Loucy (cell line): ENCODE data around the gene CCDC141.
"Not testable (repeated sequence)": the region's sequence is repeated elsewhere in the genome, so short reads cannot be mapped to it uniquely, and the experiment has no call there.

Source experiments
- H2AFZ ChIP-seq: fragments of 200-600 bp; sonication (generic); 2 replicates; pipeline ENCODE4 v1.6.0; 2016; ENCODE audit warnings: antibody characterized with exemption, mild to moderate bottlenecking, low read length, moderate library complexity
- H3F3A ChIP-seq: fragments of 200-600 bp; 2 replicates; pipeline ENCODE4 v1.6.0; 2016; ENCODE audit warnings: antibody characterized with exemption, low read depth, mild to moderate bottlenecking
- H3K27me3 ChIP-seq: fragments of 200-600 bp; sonication (generic); 2 replicates; pipeline ENCODE4 v1.6.1; 2014; ENCODE audit warnings: low read length, mild to moderate bottlenecking; ENCODE audit not compliant: insufficient read depth, poor library complexity, severe bottlenecking
- H3K36me3 ChIP-seq: fragments of 200-600 bp; sonication (generic); 2 replicates; pipeline ENCODE4 v1.6.1; 2016; ENCODE audit warnings: low read length; ENCODE audit not compliant: insufficient read depth
- H3K4me1 ChIP-seq: fragments of 200-600 bp; sonication (generic); 2 replicates; pipeline ENCODE4 v1.5.1; 2014; ENCODE audit warnings: low read length, mild to moderate bottlenecking; ENCODE audit not compliant: insufficient read depth, poor library complexity, severe bottlenecking
- H3K4me2 ChIP-seq: fragments of 200-600 bp; sonication (generic); 2 replicates; pipeline ENCODE4 v1.6.0; 2014; ENCODE audit warnings: antibody characterized with exemption, low read length, low read depth, mild to moderate bottlenecking; ENCODE audit not compliant: poor library complexity, severe bottlenecking
- H3K4me3 ChIP-seq: fragments of 200-600 bp; sonication (generic); 2 replicates; pipeline ENCODE4 v1.5.1; 2014; ENCODE audit warnings: low read length, mild to moderate bottlenecking, mixed read lengths; ENCODE audit not compliant: poor library complexity, severe bottlenecking
- H3K79me2 ChIP-seq: fragments of 200-600 bp; sonication (generic); 2 replicates; pipeline ENCODE4 v1.6.1; 2014; ENCODE audit warnings: low read length; ENCODE audit not compliant: insufficient read depth
- H3K9ac ChIP-seq: fragments of 200-600 bp; sonication (generic); 2 replicates; pipeline ENCODE4 v1.6.0; 2014; ENCODE audit warnings: mild to moderate bottlenecking, low read depth, low read length, moderate library complexity; ENCODE audit not compliant: poor library complexity, severe bottlenecking
- H3K9me2 ChIP-seq: fragments of 200-600 bp; sonication (generic); replicated peaks from 2 replicates; pipeline ENCODE4 v1.6.1; 2016; ENCODE audit warnings: low read depth, low read length, mixed read lengths
- H3K9me3 ChIP-seq: fragments of 200-600 bp; sonication (generic); 2 replicates; pipeline ENCODE4 v1.6.1; 2014; ENCODE audit warnings: mild to moderate bottlenecking, antibody characterized with exemption, low read length, low read depth; ENCODE audit not compliant: insufficient read depth
- H4K20me1 ChIP-seq: fragments of 200-600 bp; sonication (generic); 2 replicates; pipeline ENCODE4 v1.6.0; 2014; ENCODE audit warnings: antibody characterized with exemption, low read length, mild to moderate bottlenecking; ENCODE audit not compliant: insufficient read depth, poor library complexity, severe bottlenecking
- EZH2phosphoT487 ChIP-seq: fragments of 200-600 bp; IDR thresholded peaks from 2 replicates; pipeline ENCODE4 v1.6.1; 2018; ENCODE audit warnings: antibody characterized with exemption, mild to moderate bottlenecking, moderate library complexity, borderline replicate concordance
- TF ChIP-seq, protein P1 (sequence below): fragments of 200-600 bp; sonication (generic); conservative IDR thresholded peaks from 2 replicates; pipeline ENCODE4 v1.5.1; 2014; ENCODE audit warnings: mild to moderate bottlenecking, antibody characterized with exemption, low read length

The CCDC141 gene

GRCh38 chr2:179096090-179096489, 46.2 kb upstream of the CCDC141 start:
- Histone ChIP-seq H4K20me1 (no peaks in the 10 kb centered on the region), H3K79me2 (no peaks in the 10 kb centered on the region), H3K36me3 (no peaks in the 10 kb centered on the region), H3K9me3 (peaks cover 3% of the 10 kb centered on the region; the same call in 1 of the 2 replicates), H3K4me3 (peak overlapping the region; percentile 2), H3F3A (no peaks in the 10 kb centered on the region), H3K4me1 (peaks cover 19% of the 10 kb centered on the region), H2AFZ (no peak overlapping the region), H3K27me3 (no peaks in the 10 kb centered on the region), H3K4me2 (peak overlapping the region; percentile 43), H3K9ac (no peak overlapping the region), H3K9me2 (no peaks in the 10 kb centered on the region)
- TF ChIP-seq EZH2phosphoT487 = no peak
- TF ChIP-seq, protein P1, sequence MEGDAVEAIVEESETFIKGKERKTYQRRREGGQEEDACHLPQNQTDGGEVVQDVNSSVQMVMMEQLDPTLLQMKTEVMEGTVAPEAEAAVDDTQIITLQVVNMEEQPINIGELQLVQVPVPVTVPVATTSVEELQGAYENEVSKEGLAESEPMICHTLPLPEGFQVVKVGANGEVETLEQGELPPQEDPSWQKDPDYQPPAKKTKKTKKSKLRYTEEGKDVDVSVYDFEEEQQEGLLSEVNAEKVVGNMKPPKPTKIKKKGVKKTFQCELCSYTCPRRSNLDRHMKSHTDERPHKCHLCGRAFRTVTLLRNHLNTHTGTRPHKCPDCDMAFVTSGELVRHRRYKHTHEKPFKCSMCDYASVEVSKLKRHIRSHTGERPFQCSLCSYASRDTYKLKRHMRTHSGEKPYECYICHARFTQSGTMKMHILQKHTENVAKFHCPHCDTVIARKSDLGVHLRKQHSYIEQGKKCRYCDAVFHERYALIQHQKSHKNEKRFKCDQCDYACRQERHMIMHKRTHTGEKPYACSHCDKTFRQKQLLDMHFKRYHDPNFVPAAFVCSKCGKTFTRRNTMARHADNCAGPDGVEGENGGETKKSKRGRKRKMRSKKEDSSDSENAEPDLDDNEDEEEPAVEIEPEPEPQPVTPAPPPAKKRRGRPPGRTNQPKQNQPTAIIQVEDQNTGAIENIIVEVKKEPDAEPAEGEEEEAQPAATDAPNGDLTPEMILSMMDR = 0 out of 2 replicates have a peak, but pooled peaks have one; percentile 3

DNA sequence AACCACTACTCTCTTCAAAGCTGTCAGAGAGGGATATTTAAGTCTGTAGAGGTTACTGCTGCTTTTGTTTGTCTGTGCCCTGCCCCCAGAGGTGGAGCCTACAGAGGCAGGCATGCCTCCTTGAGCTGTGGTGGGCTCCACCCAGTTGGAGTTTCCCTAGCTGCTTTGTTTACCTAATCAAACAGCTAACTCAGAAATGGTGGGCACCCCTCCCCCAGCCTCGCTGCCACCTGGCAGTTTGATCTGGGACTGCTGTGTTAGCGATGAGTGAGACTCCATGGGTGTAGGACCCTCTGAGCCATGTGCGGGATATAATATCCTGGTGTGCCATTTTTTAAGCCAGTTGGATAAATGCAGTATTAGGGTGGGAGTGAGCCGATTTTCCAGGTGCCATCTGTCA, 43.0 kb upstream of the CCDC141 start:
- H3K4me2 ChIP-seq = not testable (repeated sequence)

DNA sequence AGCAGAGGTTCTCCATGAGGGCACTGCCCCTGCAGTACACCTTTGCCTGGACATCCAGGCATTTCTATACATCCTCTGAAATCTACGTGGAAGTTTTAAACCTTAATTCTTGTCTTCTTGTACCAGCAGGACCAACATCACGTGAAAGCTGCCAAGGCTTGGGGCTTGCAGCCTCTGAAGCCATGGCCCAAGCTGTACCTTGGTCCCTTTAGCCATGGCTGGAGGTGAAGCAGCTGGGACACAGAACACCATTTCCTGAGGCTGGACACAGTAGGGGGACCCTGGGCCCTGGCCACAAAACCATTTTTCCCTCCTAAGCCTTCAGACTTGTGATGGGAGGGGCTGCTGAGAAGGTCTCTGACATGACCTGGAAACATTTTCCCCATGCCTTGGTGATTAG, 32.8 kb upstream of the CCDC141 start:
- Histone ChIP-seq H4K20me1 (no peaks in the 10 kb centered on the region), H3F3A (no peaks in the 10 kb centered on the region), H3K4me3 (no peak overlapping the region), H3K36me3 (no peaks in the 10 kb centered on the region), H3K4me1 (peaks cover 6% of the 10 kb centered on the region), H3K27me3 (no peaks in the 10 kb centered on the region), H3K4me2 (no peak overlapping the region), H3K79me2 (no peaks in the 10 kb centered on the region), H2AFZ (no peak overlapping the region), H3K9me3 (no peaks in the 10 kb centered on the region; the same call in 1 of the 2 replicates), H3K9me2 (no peaks in the 10 kb centered on the region), H3K9ac (no peak overlapping the region)
- TF ChIP-seq, protein P1 = no peak
- TF ChIP-seq EZH2phosphoT487 = no peak

More for the DNA sequence above, 43.0 kb upstream of the CCDC141 start:
- peaks cover 19% of the 10 kb centered on the region for H3K4me1 ChIP-seq
- not testable (repeated sequence) for H3K36me3 ChIP-seq, H3K27me3 ChIP-seq, H3K4me3 ChIP-seq, H3K9me3 ChIP-seq, H3K79me2 ChIP-seq, H2AFZ ChIP-seq, H3K9ac ChIP-seq, H3K9me2 ChIP-seq, H3F3A ChIP-seq, H4K20me1 ChIP-seq

DNA sequence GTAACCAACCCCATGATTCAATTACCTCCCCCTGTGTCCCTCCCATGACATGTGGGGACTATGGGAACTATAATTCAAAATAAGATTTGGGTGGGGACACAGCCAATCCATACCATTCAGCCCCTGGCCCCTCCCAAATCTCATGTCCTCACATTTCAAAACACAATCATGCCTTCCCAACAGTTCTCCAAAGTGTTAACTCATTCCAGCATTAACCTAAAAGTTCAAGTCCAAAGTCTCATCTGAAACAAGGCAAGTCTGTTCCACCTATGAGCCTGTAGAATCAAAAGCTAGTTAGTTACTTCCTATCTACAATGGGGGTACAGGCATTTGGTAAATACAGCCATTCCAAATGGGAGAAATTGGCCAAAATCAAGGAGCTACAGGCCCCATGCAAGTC, 32.0 kb upstream of the CCDC141 start:
- H3F3A ChIP-seq = no peaks in the 10 kb centered on the region
- H3K27me3 ChIP-seq = no peaks in the 10 kb centered on the region
- H3K9me2 ChIP-seq = no peaks in the 10 kb centered on the region
- no peak overlapping the region for H2AFZ ChIP-seq
- peaks cover 3% of the 10 kb centered on the region; the same call in 1 of the 2 replicates for H3K9me3 ChIP-seq
- H4K20me1 ChIP-seq = no peaks in the 10 kb centered on the region
- no peak overlapping the region for H3K9ac ChIP-seq
- H3K36me3 ChIP-seq = no peaks in the 10 kb centered on the region
- H3K4me3 ChIP-seq = no peak overlapping the region
- H3K79me2 ChIP-seq = no peaks in the 10 kb centered on the region
- peaks cover 6% of the 10 kb centered on the region for H3K4me1 ChIP-seq
- H3K4me2 ChIP-seq = no peak overlapping the region
- TF ChIP-seq, protein P1 = no peak
- no peak for TF ChIP-seq EZH2phosphoT487
